HG02973 (cell line): ENCODE results near the gene POMT2.

Experiments
- ATAC-seq: cut with Tn5 transposase; IDR thresholded peaks from one replicate; pipeline ENCODE4 v1.9.1; 2021; ENCODE audit warnings: moderate library complexity; ENCODE audit not compliant: unreplicated experiment

The POMT2 gene

GRCh38 chr14:77268989-77269600 lies 51.6 kb downstream of the POMT2 start:
- ATAC-seq = no peak

GRCh38 chr14:77267937-77268699 lies 52.6 kb downstream of the POMT2 start:
- no peak for ATAC-seq

DNA sequence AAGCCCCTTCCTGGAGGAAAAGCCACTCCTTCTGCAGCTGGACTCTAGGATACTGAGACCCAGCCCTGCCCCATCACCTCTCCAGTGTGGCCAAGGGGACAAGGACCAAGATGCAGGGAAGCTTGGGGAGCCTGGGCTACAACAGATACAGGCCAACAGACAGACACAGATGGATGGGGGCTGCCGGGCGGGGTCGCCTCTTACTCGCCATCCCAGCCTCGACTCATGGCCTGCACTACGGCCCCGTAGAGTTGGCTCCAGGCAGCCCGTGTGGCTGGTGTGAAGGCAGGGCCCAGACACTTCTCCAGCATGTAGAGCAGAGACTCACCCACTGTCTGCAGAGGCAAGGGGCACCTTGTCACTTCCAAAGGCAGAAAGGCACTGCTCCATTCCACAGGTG lies 54.3 kb downstream of the POMT2 start:
- no peak for ATAC-seq

DNA sequence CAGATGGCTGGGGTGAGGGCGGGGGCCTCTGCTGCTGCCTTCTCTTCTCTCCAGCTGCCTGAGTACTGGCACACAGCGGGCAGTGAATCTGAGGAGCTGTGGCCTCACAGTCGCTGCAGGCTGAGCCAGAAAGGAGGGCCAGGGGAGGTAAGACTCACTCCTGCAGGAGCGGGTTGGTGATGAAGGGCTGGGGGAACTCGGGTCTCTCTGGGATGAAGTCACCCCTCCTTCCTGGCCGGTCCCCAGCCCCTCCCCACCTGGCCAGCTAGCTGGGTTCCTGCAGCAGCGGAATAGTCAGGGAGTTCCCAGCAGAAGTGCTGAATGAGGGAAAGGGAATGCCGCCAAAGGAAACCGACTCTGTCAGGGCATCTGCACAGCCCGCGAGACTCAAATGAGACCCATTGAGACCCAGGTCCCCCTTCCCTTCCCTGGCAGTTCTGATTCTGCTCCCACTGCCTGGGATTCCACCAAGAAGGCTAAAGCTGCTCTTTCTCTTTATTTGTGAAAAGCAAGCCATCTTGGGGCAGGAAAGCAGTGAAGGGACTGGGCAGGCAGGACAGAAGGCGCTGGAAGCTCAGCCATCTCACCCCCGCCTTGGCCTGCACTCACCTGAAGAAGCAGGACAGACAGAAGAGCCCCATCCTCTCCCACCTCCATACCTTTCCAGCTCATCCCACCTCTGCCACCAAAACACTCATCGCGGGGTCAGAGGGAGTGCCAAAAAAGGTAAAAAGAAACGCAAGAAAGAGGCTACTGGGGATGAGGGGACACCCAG lies 54.9 kb downstream of the POMT2 start:
- ATAC-seq = no peak

DNA sequence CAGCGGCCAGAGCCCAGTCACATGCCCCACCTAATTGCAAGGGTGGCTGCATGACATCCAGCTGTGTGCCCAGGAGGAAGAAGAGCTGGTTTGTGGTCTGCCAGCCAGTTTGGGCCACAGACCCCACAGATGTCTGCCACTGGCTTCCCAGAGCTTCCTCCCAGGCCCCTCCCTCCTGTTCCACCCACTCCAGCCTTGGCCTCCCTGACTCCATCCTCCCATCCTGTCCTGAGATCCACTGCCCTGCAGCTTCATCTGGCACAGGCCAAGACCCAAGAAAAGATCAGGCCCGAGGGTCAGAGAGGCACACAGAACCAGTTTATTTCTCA lies 55.5 kb downstream of the POMT2 start:
- ATAC-seq = no peak

DNA sequence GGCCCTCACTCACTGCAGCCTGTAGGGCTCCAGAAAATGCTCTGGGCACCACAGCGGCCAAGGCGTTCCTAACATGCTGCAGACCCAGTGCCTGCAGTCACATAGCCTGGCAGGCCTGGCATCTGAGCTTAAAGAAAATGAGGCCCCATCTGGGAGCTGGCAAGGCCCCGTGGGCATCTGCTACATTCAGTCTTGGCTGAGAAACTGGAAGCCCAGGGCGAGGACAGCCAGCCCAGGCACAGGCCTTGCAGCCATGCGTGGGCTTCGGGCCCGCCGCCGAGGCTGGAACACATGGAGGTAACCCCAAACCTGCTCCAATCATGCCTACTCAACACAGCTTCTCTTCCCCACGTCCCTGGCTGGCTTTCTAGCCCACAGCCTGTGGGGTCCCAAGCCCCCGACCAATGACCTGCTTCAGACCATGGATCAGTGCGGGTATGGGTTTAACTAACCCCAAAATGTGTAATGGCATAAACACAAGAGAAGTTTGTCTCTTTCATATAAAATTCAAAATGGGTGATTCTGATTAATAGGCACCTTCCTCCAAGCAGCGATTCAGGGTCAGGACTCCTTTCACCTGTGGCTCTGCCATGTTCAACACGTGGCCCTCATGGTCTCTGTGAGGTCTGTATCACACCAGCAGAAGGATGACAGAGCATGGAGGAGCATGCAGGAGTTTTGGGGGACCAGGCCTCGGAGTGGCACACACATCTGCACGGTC lies 56.1 kb downstream of the POMT2 start:
- no peak for ATAC-seq

DNA sequence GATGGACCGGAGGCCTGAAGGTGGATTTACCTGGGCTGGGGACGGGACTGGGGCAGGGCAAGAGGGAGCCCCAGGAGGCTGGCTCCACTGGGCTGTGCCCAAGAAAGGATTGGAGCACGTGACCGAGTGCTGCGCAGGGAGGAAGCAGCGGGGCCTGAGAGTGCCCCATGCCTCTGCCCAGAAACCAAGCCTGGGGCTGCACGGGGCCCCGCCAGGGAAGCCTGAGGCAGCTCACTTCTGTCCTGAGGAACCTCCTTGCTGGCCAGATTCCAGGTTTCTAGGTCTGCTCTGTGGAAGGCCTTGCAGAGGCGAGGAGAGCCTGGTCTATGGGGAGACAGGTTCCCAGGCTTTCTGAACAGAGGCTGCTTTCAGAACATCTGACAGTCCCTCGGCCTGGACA lies 60.1 kb downstream of the POMT2 start:
- no peak for ATAC-seq

GRCh38 chr14:77260199-77260598 lies 60.5 kb downstream of the POMT2 start:
- no peak for ATAC-seq

DNA sequence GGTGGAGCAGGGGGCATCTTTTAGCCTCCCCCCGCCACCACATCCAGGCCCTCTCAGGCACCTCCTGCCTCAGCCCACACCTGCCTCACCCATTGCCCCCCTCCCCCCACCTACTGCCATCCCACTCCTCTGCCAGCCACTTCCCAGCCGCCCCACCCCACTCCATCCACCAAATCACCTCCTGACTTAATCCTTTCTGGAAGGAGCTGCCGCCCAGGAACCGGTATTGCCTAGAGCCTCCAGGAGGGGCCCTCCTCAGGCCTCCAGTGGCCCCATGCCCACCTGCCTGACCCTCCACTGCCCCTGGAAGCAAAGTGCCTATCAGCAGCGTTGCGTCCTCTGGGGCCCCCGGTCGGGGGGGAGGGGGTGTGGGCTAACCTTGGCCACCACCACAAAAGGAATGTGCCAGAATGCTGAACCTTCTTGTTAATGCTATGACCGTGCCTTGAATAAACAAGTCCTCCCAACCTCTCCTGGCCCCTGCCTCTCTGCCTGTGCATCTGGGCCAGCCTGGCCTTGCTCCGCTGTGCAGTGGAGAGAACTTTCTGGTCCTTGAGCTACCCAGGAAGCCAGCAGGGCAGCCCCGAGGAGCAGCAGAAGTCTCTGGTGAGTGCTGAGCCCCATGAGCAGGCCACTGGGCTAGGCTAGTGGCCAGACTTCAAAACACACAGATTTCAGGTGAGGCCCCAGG lies 61.5 kb downstream of the POMT2 start:
- no peak for ATAC-seq

- no peak for ATAC-seq
Observed at GRCh38 chr14:77258566-77258965, 62.1 kb downstream of the POMT2 start.

DNA sequence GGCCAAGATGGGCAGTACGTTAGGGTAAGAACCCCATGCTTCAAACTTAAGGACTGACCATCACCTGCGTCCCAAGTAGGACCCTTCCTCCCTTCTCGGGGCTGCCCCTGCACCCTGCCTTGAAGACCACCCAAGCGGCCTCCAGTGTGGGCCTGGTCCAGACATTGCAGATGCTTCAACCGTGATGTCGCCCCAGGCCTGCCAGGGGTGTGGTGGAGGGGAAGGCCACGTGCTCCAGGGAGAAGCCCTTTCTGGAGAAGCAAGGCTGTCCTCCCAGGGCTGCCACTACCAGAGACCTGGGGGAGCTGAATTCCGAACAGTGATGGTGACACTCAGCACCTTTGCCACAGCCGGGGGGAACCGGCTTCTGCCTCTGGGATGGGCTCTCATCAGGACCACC lies 63.0 kb downstream of the POMT2 start:
- ATAC-seq = no peak

- ATAC-seq = no peak
Observed at GRCh38 chr14:77256694-77257093, 64.0 kb downstream of the POMT2 start.

DNA sequence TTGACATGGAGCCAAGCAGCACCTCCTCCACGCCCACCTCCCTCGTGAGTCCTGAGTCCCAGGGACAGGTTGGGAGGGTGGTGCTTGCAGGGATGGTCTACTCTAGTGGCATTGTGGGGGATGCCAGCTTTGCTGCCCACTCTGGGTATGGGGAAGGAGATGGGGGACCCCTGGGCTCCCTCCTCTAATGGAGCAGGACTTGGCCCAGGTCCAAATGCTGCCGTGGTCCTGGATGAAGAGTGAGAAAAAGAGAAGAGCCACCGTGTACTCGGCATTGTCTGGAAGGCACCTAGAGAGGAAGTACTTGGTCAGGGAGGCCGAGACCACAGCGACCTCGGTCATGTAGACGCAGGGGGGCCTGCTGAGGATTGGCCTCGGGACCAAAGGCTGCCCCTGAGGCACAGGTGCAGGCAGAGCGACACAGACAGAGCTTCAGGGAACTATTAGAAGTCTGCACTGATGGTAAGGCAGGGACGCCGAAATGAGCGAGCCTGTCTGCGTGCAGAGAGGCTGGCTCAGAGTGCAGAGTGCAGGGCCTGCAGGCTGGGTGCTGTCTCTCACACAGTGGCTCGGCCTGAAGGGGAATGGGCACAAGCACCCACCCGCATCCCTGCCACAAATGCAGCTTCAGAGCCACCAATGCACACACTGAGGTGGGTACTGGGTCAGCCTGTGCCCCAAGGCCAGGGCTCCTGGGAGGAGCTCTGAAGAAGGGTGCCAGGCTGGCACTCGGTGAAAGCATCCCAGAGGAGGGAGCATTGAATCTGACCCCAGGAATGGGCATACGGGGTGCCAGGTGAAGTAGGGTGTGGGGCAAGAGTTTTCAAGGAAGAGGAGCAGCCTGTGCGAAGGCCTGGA lies 67.1 kb downstream of the POMT2 start:
- ATAC-seq = no peak

DNA sequence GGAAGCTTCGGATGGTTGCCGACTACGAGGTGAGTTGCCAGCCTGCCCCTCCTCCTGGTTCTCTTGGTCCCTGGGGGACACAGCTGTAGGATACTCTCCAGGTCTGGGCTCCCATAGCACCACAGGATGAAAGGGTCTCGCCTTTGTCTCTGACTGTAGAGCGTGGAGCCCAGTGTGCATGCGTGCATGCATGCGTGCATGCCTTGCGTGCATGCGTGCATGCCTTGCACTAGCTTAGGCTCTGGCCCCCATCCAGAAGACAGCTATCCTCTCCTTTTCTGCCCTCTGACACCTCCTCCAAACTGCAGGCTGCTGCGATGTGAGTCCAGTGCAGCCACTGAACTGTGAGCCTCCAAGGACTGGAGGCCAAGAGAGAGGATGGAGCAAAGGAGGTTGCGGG lies 68.8 kb downstream of the POMT2 start:
- ATAC-seq = no peak

DNA sequence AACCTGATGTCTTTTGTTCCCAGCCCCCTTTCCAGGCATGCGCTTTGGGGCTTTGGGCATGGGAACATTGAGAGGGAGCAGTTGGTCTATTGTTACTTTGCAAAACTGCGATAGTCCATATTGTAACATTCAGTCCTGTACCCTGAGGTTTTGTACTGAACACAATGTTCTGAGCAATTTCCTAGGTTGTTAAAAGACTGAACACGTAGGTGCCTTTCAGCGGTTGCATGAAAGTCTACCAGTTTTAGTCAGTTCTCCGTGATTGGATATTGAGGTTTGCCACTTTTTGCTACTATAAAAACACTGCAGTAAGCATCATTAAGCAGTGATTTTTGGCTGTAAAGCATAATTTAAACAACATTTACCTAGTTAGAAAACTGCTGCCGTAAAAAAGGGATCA lies 69.8 kb downstream of the POMT2 start:
- ATAC-seq = no peak

GRCh38 chr14:77249286-77249685 lies 71.4 kb downstream of the POMT2 start:
- no peak for ATAC-seq

DNA sequence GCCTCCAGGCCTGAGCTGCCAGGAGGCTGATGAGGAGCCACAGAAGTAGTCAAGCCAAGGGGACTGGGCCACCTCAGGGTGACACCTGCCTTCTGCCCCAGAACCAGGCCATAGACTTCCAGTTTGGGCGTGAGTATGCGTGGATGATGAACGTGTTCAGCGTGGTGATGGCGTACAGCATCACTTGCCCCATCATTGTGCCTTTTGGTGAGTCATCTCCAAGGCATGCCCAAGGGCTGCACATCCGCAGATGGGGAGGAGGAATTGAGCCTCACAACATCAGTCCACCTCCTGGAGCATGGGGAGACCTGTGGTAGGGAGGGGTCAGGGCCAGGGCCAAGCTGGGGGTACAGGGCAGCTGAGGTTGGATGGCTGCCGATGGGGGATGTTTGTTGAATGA lies 72.0 kb downstream of the POMT2 start:
- no peak for ATAC-seq

DNA sequence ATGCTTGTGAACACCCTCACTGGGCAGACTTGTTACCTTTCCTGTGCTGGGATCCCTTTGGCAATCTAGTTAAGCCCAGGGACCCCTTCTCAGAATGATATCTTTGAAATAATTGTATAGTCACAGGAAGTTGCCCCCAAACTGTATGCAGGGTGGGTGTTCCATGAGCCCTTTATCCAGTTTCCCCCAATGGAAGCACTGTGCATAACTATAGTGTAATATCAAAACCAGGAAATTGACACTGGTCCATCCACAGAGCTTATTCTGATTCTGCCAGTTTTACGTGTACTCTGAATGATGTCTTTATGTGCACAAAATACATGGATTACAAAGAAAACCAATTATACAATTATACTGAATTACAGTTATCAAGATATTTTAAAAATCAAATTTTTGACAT lies 73.9 kb downstream of the POMT2 start:
- no peak for ATAC-seq

- ATAC-seq = no peak
Observed at GRCh38 chr14:77245820-77246219, 74.9 kb downstream of the POMT2 start.

- no peak for ATAC-seq
Observed at GRCh38 chr14:77243853-77244252, 76.8 kb downstream of the POMT2 start.
